Retinal pigment epithelial cell (primary cell): ENCODE data around the gene GATA5.
A peak's percentile ranks its signal among the peaks of the same experiment; 100 is the strongest.

Experiments
- DNase-seq: peaks from one replicate; pipeline ENCODE4 v3.0.0-alpha.2; 2010; ENCODE audit warnings: low read depth
- H3K4me3 ChIP-seq: 2 replicates; pipeline ENCODE4 v1.5.1; 2011; ENCODE audit warnings: mild to moderate bottlenecking, low read length, control low read depth, moderate library complexity
- TF ChIP-seq, protein P1 (sequence below): conservative IDR thresholded peaks from 2 replicates; pipeline ENCODE4 v1.5.1; 2011; ENCODE audit warnings: low read depth, low read length, control low read depth, inconsistent platforms

Gene GATA5

DNA sequence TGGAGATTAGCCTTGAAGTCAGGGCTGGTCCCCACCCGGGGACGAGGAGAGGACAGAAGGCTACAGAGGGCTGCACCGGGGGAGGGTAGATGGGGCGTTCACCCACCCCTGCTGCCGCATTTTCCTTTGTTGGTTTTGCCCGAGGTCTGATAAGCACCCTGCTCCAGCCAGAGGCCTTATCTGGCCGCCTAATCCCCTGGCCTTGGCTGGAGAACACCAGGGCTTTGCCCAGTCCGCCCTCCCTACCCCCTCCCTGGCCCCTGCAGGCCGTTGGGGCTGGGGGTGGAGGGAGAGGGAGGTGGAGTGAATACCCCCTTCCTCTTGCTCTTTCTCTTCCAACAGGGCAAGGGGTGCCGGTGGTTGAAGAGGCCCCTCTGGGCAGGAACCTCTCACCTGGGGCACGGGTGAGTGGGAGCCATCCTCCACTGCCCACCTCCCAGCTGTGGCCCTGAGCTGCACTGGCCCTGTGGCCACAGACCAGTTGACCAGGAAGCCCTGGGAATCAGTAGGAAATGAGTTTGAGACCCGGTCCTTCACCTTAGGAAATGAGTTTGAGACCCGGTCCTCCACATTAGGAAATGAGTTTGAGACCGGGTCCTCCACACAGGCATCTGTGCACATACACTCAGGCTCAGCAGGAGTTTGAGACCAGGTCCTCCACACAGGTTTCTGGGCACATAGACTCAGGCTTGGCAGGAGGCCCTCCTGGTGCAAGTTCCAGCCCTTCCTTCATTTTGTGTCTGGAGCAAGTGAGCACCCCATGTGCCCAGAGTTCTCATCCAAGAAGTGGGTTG is 12.0 kb upstream of the GATA5 start:
- peak; percentile 23 for DNase-seq
- no peak overlapping the region for H3K4me3 ChIP-seq
- TF ChIP-seq, protein P1, sequence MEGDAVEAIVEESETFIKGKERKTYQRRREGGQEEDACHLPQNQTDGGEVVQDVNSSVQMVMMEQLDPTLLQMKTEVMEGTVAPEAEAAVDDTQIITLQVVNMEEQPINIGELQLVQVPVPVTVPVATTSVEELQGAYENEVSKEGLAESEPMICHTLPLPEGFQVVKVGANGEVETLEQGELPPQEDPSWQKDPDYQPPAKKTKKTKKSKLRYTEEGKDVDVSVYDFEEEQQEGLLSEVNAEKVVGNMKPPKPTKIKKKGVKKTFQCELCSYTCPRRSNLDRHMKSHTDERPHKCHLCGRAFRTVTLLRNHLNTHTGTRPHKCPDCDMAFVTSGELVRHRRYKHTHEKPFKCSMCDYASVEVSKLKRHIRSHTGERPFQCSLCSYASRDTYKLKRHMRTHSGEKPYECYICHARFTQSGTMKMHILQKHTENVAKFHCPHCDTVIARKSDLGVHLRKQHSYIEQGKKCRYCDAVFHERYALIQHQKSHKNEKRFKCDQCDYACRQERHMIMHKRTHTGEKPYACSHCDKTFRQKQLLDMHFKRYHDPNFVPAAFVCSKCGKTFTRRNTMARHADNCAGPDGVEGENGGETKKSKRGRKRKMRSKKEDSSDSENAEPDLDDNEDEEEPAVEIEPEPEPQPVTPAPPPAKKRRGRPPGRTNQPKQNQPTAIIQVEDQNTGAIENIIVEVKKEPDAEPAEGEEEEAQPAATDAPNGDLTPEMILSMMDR, result no peak

DNA sequence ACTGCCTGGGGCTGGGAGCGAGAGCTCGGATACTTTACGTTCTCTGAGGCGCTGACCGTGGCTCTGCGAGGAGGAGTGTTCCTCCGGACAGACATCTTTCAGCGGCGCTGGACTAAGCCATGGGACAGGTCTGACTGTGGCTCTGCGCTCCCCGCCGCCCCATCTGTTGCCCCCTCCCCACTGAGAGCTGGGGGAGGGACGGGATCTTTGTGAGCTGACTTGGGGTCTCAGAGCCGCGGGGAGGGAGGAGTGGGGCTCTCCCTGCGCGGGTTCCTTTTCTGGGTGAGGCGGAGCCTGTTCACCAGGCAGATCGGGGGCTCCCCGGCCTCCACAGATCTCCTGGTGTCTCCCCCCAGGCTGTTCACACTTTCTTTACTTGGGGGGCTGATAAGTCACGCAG is 11.3 kb upstream of the GATA5 start:
- TF ChIP-seq, protein P1, result no peak
- no peak for DNase-seq
- no peak overlapping the region for H3K4me3 ChIP-seq

DNA sequence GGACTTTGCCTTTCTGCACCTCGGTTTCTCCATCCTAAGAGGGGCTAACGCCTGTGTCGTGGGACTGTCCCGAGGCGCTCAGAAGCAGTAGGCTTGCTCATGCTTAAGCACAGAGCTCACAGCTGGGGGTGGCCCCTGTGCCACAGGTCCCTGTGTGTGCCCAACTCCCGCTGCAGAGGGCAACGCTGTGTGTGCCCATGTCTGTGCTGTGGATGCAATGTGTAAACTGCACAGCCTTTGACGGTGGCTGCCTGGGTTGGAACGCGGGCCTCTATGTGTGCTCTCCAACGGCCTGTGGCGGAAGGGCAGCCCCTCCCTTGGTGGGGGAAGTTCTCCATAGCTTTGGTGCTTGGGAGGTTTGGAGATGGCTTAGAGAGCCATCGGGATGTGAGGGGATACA is 10.7 kb upstream of the GATA5 start:
- TF ChIP-seq, protein P1, result no peak
- no peak overlapping the region for H3K4me3 ChIP-seq
- DNase-seq, result no peak

DNA sequence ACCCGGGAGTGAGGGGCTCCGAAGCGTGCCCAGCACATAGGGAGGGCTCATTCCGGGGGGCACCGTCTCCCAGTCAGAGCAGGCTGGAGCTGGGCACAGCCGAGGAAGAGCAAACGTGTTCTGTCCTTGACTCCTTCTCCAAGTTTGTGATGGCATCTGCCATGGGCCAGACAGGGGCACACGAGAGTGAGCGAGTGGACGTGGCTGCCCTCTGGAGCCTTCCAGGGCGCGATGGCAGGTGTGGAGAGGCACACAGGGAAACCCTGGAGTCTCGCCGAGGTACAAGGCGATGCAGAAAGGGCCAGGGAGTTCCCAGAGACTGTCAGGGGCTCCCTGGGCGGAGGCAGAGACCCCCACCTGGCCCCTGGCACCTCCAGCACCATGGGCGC is 9.9 kb upstream of the GATA5 start:
- DNase-seq, result no peak
- H3K4me3 ChIP-seq, result no peak overlapping the region
- TF ChIP-seq, protein P1, result no peak

DNA sequence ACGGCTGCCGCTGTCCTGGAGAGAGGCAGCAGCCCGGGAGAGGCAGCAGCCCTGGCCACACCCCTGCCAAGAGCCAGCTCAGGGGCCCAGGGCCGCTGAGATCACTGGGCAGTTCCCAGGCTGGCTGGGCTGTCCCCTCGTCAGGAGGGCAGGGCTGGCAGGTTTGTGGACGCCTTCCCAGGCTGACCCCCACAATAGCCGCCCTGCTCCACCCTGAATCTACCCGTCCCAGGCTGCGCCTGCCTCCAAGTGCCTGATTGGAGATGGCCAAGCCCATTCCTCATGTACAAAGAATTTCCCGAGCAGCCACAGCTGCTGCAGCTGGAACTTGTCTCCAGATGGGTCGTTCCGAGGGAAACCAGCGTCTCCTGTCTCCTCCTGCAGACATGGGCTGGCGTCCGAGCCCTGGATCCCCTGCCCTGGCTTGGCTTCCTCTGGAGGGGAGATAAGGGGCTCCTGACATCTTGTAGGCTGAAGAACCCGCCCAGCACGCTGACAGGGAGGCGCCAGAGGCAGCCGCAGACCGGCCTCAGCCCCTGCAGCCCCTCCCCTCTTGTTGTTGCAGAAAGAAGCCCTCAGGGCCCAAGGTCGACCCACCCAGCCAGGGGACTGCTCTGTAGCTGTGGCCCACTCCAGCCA is 9.4 kb upstream of the GATA5 start:
- TF ChIP-seq, protein P1, result no peak
- DNase-seq, result peak; percentile 57
- H3K4me3 ChIP-seq, result no peak overlapping the region

DNA sequence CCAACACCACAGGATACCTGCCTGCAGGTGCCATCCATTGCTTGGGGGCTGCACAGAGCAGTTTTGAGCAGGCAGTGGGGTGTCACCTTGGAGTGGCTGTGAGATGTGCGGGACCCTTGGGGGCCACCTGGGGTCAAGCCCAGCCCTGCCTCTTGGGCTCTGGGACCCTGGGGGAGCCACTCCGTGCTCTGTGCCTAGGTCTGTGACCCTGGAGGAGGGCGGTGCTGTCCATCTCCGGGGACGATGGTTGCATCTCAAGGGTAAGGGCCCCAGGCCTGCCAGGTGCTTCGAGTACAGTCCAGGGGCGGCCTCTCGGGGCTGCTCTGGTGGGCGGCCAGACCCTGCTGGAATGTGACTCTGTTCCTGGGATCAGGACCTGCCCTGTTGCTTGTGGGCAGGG is 8.7 kb upstream of the GATA5 start:
- TF ChIP-seq, protein P1, result no peak
- DNase-seq, result no peak
- no peak overlapping the region for H3K4me3 ChIP-seq
